Suprapubic skin (tissue), 4 donors: Measurements from ENCODE around the gene CUL2.

Source experiments
- CTCF ChIP-seq, 2 donors: fragments of 200-600 bp in 1 of 2; fragments of 450-650 bp in 1 of 2; sonication (generic) in 1 of 2; IDR thresholded peaks; one replicate each; pipeline ENCODE4 v1.5.1; 2016 to 2019; ENCODE audit warnings: antibody characterized with exemption in 2 of 2, mild to moderate bottlenecking in 1 of 2, moderate library complexity in 1 of 2
- EP300 ChIP-seq: sonication (generic); formaldehyde crosslinking; IDR thresholded peaks from one replicate; pipeline ENCODE4 v1.6.1; 2017; ENCODE audit warnings: antibody characterized with exemption
- POLR2A ChIP-seq, 2 donors: fragments of 450-650 bp; IDR thresholded peaks; one replicate each; pipeline ENCODE4 v1.6.1; 2017; ENCODE audit warnings: antibody characterized with exemption in 2 of 2, mild to moderate bottlenecking in 2 of 2, moderate library complexity in 2 of 2
- POLR2AphosphoS5 ChIP-seq, 3 donors: sonication (generic); formaldehyde crosslinking; IDR thresholded peaks; one replicate each; pipeline ENCODE4 v1.6.1; 2017; ENCODE audit warnings: antibody characterized with exemption in 3 of 3

GRCh38 chr10:35079763-35080162 lies 10.4 kb downstream of the CUL2 start:
- TF ChIP-seq CTCF (IDR thresholded peaks at IDR 0.05) (no peak), POLR2A (IDR thresholded peaks at IDR 0.05) (no peak), EP300 (no peak), POLR2AphosphoS5 (IDR thresholded peaks at IDR 0.05) (no peak)
